GM23338 (cell line): ENCODE data around the gene SH3RF3. TPM values are rescaled to one million over a fixed set of nuclear protein-coding genes. Genes with fewer than 3 reads are reported as not detected.

ENCODE experiments used
- ATAC-seq: fragments of 200-7000 bp; cut with Tn5 transposase; 3 replicates; pipeline ENCODE4 v1.9.1; 2020
- DNase-seq: peaks from one replicate; pipeline ENCODE4 v3.0.0-alpha.2; 2015; ENCODE audit warnings: low spot score
- H2AFZ ChIP-seq: fragments of 200-600 bp; sonication (generic); 2 replicates; pipeline ENCODE4 v1.8.0; 2016; ENCODE audit warnings: antibody characterized with exemption, mild to moderate bottlenecking, moderate library complexity
- H3F3A ChIP-seq: fragments of 200-600 bp; sonication (generic); replicated peaks from 2 replicates; pipeline ENCODE4 v1.8.0; 2017; ENCODE audit warnings: antibody characterized with exemption, mixed run types, low read depth
- H3K27ac ChIP-seq: fragments of 200-600 bp; sonication (generic); 2 replicates; pipeline ENCODE4 v1.6.1; 2016; ENCODE audit warnings: low read depth
- H3K27me3 ChIP-seq: fragments of 200-600 bp; sonication (generic); 2 replicates; pipeline ENCODE4 v1.8.0; 2016; ENCODE audit warnings: mild to moderate bottlenecking, mixed run types, moderate library complexity; ENCODE audit not compliant: insufficient read depth
- H3K36me3 ChIP-seq: fragments of 200-600 bp; sonication (generic); 2 replicates; pipeline ENCODE4 v1.8.0; 2016; ENCODE audit warnings: mild to moderate bottlenecking; ENCODE audit not compliant: insufficient read depth
- H3K4me1 ChIP-seq: fragments of 200-600 bp; sonication (generic); 2 replicates; pipeline ENCODE4 v1.8.0; 2016; ENCODE audit warnings: mild to moderate bottlenecking, moderate library complexity; ENCODE audit not compliant: insufficient read depth
- H3K4me2 ChIP-seq: fragments of 200-600 bp; sonication (generic); 2 replicates; pipeline ENCODE4 v1.7.1; 2017; ENCODE audit warnings: mixed run types
- H3K4me3 ChIP-seq: fragments of 200-600 bp; sonication (generic); 2 replicates; pipeline ENCODE4 v1.6.1; 2016; ENCODE audit warnings: mixed run types
- H3K79me2 ChIP-seq: fragments of 200-600 bp; sonication (generic); replicated peaks from 2 replicates; pipeline ENCODE4 v1.8.0; 2017; ENCODE audit warnings: mild to moderate bottlenecking; ENCODE audit not compliant: insufficient read depth
- H3K9me2 ChIP-seq: fragments of 200-600 bp; sonication (generic); 2 replicates; pipeline ENCODE4 v1.8.0; 2017; ENCODE audit not compliant: insufficient read depth
- H4K20me1 ChIP-seq: fragments of 200-600 bp; sonication (generic); replicated peaks from 2 replicates; pipeline ENCODE4 v1.8.0; 2017; ENCODE audit warnings: mild to moderate bottlenecking; ENCODE audit not compliant: insufficient read depth
- H3K27ac Mint-ChIP-seq: 2 replicates; pipeline ENCODE4 v1.8.0; 2020; ENCODE audit warnings: inconsistent platforms, mild to moderate bottlenecking, moderate library complexity, mixed read lengths
- H3K27me3 Mint-ChIP-seq: 3 replicates; pipeline ENCODE4 v1.8.0; 2022; ENCODE audit warnings: low read depth, mild to moderate bottlenecking, moderate library complexity, mixed read lengths, inconsistent platforms; ENCODE audit not compliant: insufficient read depth, poor library complexity
- H3K36me3 Mint-ChIP-seq: 3 replicates; pipeline ENCODE4 v1.8.0; 2021; ENCODE audit warnings: low read depth, mild to moderate bottlenecking, inconsistent platforms, moderate library complexity, mixed read lengths
- H3K4me1 Mint-ChIP-seq: 3 replicates; pipeline ENCODE4 v1.8.0; 2020; ENCODE audit warnings: mild to moderate bottlenecking, inconsistent platforms, mixed read lengths
- H3K4me3 Mint-ChIP-seq: 3 replicates; pipeline ENCODE4 v1.8.0; 2021; ENCODE audit warnings: moderate library complexity, mild to moderate bottlenecking, inconsistent platforms, mixed read lengths
- H3K9me3 Mint-ChIP-seq: 3 replicates; pipeline ENCODE4 v1.8.0; 2020; ENCODE audit warnings: moderate library complexity, mild to moderate bottlenecking, inconsistent platforms, mixed read lengths
- CREB1 ChIP-seq: fragments of 250-450 bp; sonication (Bioruptor Pico); IDR thresholded peaks from 2 replicates; pipeline ENCODE4 v1.5.0; 2020; ENCODE audit warnings: low read depth, mild to moderate bottlenecking, moderate library complexity
- EZH2 ChIP-seq: fragments of 200-600 bp; sonication (generic); IDR thresholded peaks from one replicate; pipeline ENCODE4 v1.8.0; 2017; ENCODE audit warnings: antibody characterized with exemption, mild to moderate bottlenecking, low read depth; ENCODE audit not compliant: unreplicated experiment
- EZH2phosphoT487 ChIP-seq: fragments of 200-600 bp; sonication (generic); IDR thresholded peaks from one replicate; pipeline ENCODE4 v1.8.1; 2018; ENCODE audit warnings: antibody characterized with exemption; ENCODE audit not compliant: unreplicated experiment
- JUNB ChIP-seq: IDR thresholded peaks from one replicate; pipeline ENCODE4 v1.6.1; 2016; ENCODE audit warnings: antibody characterized with exemption; ENCODE audit not compliant: unreplicated experiment
- NANOG ChIP-seq: IDR thresholded peaks from 2 replicates; pipeline ENCODE4 v1.6.1; 2016; ENCODE audit warnings: antibody characterized with exemption, borderline replicate concordance
- POLR2AphosphoS5 ChIP-seq: IDR thresholded peaks from 2 replicates; pipeline ENCODE4 v1.6.1; 2016; ENCODE audit warnings: antibody characterized with exemption, low read depth
- STAT1 ChIP-seq: IDR thresholded peaks from one replicate; pipeline ENCODE4 v1.6.1; 2016; ENCODE audit warnings: antibody characterized with exemption; ENCODE audit not compliant: unreplicated experiment
- ZNF114 ChIP-seq: fragments of 250-450 bp; sonication (Bioruptor Pico); IDR thresholded peaks from 2 replicates; pipeline ENCODE4 v1.5.0; 2020; ENCODE audit warnings: mild to moderate bottlenecking, moderate library complexity
- ZNF331 ChIP-seq: fragments of 250-450 bp; sonication (Bioruptor Pico); IDR thresholded peaks from 2 replicates; pipeline ENCODE4 v1.5.0; 2020; ENCODE audit warnings: low read depth, mild to moderate bottlenecking, moderate library complexity
- polyA plus RNA-seq: library from polyadenylated mRNA; unstranded; fragments of >200 nt; fragmentation: Nextera tagmentation; extraction: Ambion mirVana; gene quantifications from 2 replicates; pipeline ENCODE4 v1.2.1, GENCODE V29; 2016
- total RNA-seq: library from RNA; depleted of rRNA; stranded (reverse); fragments of >200 nt; shearing (Covaris generic); gene quantifications from 2 replicates; pipeline ENCODE4 v1.2.3, GENCODE V29; 2014
- TF ChIP-seq, protein P1 (sequence below), 2 experiments: fragments of 200-600 bp in 1 of 2; sonication (generic) in 1 of 2; conservative IDR thresholded peaks; 2 replicates each; pipeline versions ENCODE4 v1.5.1 to v1.6.1; 2016 to 2017; ENCODE audit warnings: antibody characterized with exemption in 2 of 2, low read depth in 2 of 2, mild to moderate bottlenecking in 2 of 2, moderate library complexity in 1 of 2
- TF ChIP-seq, protein P2 (sequence below): IDR thresholded peaks from 2 replicates; pipeline ENCODE4 v1.6.1; 2016; ENCODE audit warnings: antibody characterized with exemption
- TF ChIP-seq, protein P3 (sequence below): IDR thresholded peaks from one replicate; pipeline ENCODE4 v1.6.1; 2018; ENCODE audit warnings: antibody characterized with exemption; ENCODE audit not compliant: unreplicated experiment
- TF ChIP-seq, protein P4 (sequence below): fragments of 250-450 bp; sonication (Bioruptor Pico); IDR thresholded peaks from 2 replicates; pipeline ENCODE4 v1.5.0; 2020; ENCODE audit warnings: mild to moderate bottlenecking, moderate library complexity

SH3RF3 gene
- total and polyA plus RNA-seq, 2 experiments from 2014 or later: 0.11 to 0.63 TPM

DNA sequence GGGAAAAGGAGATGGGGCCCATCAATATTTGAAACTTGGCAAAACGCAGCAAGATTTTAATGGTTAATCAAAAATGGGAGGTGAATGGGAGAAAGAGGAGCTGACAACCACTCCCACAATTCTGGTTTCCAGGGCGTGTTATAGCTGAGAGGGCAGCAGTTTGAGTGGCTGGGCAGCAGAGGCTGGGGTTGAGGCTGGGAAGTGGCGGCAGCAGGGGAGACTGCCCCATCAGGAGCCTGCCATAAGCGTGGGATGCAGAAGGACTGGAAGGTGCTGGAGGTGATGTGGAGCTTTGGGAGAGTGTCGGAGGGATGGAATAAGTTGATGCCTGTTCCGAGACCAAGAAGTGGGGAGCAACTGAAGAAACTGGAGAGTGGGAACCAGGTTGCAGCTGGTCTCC lies 48.9 kb upstream of the SH3RF3 start:
- Mint-ChIP-seq H3K9me3 (no peaks in the 10 kb centered on the region), H3K27me3 (peaks cover 12% of the 10 kb centered on the region), H3K27ac (no peak overlapping the region), H3K36me3 (no peaks in the 10 kb centered on the region), H3K4me3 (no peak overlapping the region), H3K4me1 (no peaks in the 10 kb centered on the region)
- no peaks in the 10 kb centered on the region for H3K9me2 ChIP-seq
- DNase-seq: no peak
- no peaks in the 10 kb centered on the region for H3F3A ChIP-seq
- no peaks in the 10 kb centered on the region for H3K79me2 ChIP-seq
- H3K27ac ChIP-seq: no peak overlapping the region
- H4K20me1 ChIP-seq: no peaks in the 10 kb centered on the region
- H2AFZ ChIP-seq: no peak overlapping the region
- H3K4me3 ChIP-seq: no peak overlapping the region
- no peaks in the 10 kb centered on the region for H3K36me3 ChIP-seq
- H3K4me1 ChIP-seq: no peaks in the 10 kb centered on the region
- no peaks in the 10 kb centered on the region for H3K27me3 ChIP-seq
- ATAC-seq: no peak
- TF ChIP-seq, protein P1, sequence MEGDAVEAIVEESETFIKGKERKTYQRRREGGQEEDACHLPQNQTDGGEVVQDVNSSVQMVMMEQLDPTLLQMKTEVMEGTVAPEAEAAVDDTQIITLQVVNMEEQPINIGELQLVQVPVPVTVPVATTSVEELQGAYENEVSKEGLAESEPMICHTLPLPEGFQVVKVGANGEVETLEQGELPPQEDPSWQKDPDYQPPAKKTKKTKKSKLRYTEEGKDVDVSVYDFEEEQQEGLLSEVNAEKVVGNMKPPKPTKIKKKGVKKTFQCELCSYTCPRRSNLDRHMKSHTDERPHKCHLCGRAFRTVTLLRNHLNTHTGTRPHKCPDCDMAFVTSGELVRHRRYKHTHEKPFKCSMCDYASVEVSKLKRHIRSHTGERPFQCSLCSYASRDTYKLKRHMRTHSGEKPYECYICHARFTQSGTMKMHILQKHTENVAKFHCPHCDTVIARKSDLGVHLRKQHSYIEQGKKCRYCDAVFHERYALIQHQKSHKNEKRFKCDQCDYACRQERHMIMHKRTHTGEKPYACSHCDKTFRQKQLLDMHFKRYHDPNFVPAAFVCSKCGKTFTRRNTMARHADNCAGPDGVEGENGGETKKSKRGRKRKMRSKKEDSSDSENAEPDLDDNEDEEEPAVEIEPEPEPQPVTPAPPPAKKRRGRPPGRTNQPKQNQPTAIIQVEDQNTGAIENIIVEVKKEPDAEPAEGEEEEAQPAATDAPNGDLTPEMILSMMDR (conservative IDR thresholded peaks at IDR 0.05; ENCODE audit: low read depth in 2 of 2): no peak
- TF ChIP-seq JUNB: no peak
- TF ChIP-seq STAT1: no peak
- TF ChIP-seq EZH2: no peak
- TF ChIP-seq ZNF114: no peak
- TF ChIP-seq CREB1: no peak
- no peak for TF ChIP-seq POLR2AphosphoS5
- TF ChIP-seq, protein P2, sequence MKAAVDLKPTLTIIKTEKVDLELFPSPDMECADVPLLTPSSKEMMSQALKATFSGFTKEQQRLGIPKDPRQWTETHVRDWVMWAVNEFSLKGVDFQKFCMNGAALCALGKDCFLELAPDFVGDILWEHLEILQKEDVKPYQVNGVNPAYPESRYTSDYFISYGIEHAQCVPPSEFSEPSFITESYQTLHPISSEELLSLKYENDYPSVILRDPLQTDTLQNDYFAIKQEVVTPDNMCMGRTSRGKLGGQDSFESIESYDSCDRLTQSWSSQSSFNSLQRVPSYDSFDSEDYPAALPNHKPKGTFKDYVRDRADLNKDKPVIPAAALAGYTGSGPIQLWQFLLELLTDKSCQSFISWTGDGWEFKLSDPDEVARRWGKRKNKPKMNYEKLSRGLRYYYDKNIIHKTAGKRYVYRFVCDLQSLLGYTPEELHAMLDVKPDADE: no peak
- TF ChIP-seq EZH2phosphoT487: no peak
- no peak for TF ChIP-seq ZNF331 (CRISPR knock-in tag)
- no peak for TF ChIP-seq NANOG
- TF ChIP-seq, protein P3, sequence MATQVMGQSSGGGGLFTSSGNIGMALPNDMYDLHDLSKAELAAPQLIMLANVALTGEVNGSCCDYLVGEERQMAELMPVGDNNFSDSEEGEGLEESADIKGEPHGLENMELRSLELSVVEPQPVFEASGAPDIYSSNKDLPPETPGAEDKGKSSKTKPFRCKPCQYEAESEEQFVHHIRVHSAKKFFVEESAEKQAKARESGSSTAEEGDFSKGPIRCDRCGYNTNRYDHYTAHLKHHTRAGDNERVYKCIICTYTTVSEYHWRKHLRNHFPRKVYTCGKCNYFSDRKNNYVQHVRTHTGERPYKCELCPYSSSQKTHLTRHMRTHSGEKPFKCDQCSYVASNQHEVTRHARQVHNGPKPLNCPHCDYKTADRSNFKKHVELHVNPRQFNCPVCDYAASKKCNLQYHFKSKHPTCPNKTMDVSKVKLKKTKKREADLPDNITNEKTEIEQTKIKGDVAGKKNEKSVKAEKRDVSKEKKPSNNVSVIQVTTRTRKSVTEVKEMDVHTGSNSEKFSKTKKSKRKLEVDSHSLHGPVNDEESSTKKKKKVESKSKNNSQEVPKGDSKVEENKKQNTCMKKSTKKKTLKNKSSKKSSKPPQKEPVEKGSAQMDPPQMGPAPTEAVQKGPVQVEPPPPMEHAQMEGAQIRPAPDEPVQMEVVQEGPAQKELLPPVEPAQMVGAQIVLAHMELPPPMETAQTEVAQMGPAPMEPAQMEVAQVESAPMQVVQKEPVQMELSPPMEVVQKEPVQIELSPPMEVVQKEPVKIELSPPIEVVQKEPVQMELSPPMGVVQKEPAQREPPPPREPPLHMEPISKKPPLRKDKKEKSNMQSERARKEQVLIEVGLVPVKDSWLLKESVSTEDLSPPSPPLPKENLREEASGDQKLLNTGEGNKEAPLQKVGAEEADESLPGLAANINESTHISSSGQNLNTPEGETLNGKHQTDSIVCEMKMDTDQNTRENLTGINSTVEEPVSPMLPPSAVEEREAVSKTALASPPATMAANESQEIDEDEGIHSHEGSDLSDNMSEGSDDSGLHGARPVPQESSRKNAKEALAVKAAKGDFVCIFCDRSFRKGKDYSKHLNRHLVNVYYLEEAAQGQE: no peak
- TF ChIP-seq, protein P4, sequence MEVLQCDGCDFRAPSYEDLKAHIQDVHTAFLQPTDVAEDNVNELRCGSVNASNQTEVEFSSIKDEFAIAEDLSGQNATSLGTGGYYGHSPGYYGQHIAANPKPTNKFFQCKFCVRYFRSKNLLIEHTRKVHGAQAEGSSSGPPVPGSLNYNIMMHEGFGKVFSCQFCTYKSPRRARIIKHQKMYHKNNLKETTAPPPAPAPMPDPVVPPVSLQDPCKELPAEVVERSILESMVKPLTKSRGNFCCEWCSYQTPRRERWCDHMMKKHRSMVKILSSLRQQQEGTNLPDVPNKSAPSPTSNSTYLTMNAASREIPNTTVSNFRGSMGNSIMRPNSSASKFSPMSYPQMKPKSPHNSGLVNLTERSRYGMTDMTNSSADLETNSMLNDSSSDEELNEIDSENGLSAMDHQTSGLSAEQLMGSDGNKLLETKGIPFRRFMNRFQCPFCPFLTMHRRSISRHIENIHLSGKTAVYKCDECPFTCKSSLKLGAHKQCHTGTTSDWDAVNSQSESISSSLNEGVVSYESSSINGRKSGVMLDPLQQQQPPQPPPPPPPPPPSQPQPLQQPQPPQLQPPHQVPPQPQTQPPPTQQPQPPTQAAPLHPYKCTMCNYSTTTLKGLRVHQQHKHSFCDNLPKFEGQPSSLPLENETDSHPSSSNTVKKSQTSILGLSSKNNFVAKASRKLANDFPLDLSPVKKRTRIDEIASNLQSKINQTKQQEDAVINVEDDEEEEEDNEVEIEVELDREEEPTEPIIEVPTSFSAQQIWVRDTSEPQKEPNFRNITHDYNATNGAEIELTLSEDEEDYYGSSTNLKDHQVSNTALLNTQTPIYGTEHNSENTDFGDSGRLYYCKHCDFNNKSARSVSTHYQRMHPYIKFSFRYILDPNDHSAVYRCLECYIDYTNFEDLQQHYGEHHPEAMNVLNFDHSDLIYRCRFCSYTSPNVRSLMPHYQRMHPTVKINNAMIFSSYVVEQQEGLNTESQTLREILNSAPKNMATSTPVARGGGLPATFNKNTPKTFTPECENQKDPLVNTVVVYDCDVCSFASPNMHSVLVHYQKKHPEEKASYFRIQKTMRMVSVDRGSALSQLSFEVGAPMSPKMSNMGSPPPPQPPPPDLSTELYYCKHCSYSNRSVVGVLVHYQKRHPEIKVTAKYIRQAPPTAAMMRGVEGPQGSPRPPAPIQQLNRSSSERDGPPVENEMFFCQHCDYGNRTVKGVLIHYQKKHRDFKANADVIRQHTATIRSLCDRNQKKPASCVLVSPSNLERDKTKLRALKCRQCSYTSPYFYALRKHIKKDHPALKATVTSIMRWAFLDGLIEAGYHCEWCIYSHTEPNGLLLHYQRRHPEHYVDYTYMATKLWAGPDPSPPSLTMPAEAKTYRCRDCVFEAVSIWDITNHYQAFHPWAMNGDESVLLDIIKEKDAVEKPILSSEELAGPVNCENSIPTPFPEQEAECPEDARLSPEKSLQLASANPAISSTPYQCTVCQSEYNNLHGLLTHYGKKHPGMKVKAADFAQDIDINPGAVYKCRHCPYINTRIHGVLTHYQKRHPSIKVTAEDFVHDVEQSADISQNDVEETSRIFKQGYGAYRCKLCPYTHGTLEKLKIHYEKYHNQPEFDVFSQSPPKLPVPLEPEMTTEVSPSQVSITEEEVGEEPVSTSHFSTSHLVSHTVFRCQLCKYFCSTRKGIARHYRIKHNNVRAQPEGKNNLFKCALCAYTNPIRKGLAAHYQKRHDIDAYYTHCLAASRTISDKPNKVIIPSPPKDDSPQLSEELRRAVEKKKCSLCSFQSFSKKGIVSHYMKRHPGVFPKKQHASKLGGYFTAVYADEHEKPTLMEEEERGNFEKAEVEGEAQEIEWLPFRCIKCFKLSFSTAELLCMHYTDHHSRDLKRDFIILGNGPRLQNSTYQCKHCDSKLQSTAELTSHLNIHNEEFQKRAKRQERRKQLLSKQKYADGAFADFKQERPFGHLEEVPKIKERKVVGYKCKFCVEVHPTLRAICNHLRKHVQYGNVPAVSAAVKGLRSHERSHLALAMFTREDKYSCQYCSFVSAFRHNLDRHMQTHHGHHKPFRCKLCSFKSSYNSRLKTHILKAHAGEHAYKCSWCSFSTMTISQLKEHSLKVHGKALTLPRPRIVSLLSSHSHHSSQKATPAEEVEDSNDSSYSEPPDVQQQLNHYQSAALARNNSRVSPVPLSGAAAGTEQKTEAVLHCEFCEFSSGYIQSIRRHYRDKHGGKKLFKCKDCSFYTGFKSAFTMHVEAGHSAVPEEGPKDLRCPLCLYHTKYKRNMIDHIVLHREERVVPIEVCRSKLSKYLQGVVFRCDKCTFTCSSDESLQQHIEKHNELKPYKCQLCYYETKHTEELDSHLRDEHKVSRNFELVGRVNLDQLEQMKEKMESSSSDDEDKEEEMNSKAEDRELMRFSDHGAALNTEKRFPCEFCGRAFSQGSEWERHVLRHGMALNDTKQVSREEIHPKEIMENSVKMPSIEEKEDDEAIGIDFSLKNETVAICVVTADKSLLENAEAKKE (CRISPR knock-in tag): no peak
- no peak overlapping the region for H3K4me2 ChIP-seq
